ENCODE data around the gene DGKA. TPM values are rescaled to one million over a fixed set of nuclear protein-coding genes. Genes with fewer than 3 reads are reported as not detected.

Gene DGKA
- total RNA-seq, 1 experiment from 2014 or later, result 25.9 TPM

DNA sequence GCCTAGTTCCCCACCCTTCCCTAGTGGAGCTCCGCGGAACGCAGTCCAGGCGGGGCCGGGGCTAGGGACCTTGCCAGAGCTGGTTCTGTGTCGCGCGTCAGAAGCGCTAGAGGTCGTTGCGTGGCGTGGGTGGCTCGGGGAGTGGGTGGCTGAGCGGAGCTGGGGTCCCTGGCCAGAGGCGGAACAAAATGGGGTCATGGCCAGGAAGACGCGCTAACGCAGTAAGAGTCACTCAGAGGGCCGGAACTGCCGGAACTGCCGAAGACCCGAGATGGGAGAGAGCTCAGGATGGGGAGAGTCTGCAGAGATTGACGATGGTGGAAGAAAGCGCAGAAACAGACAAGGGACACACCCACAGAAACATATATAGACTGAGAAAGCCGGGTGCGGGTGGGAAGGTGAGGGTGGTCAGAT, 4.8 kb downstream of the DGKA start:
- H3K4ac ChIP-seq (ENCODE audit: low read depth, low read length), result no peak overlapping the region
- no peaks in the 10 kb centered on the region for H3K79me2 ChIP-seq (ENCODE audit: insufficient read depth, low read length)
- no peak overlapping the region for H4K8ac ChIP-seq (replicated peaks; ENCODE audit: insufficient read length, low read depth, low read length)
- no peaks in the 10 kb centered on the region for H3K79me1 ChIP-seq (ENCODE audit: insufficient read depth, low read depth, low read length, poor library complexity, severe bottlenecking)
- no peak overlapping the region for H3K18ac ChIP-seq (ENCODE audit: insufficient read length, low read depth, low read length)
- H4K91ac ChIP-seq (ENCODE audit: insufficient read length, low read depth, low read length), result no peak overlapping the region
- no peaks in the 10 kb centered on the region for H4K20me1 ChIP-seq (ENCODE audit: control insufficient read depth, insufficient read depth, insufficient read length)
- peaks cover 3% of the 10 kb centered on the region; the same call in 1 of the 2 replicates for H3K4me1 ChIP-seq (ENCODE audit: insufficient read depth, low read length)
- H3K36me3 Mint-ChIP-seq (ENCODE audit: insufficient read depth in 1 of 3, low read depth in 3 of 3), result no peaks in the 10 kb centered on the region; a peak in 1 of 7 replicates
- no peak overlapping the region for H2BK15ac ChIP-seq (ENCODE audit: low read depth, low read length)
- no peak overlapping the region for H3K14ac ChIP-seq (ENCODE audit: insufficient read depth, low read length)
- H3K27me3 Mint-ChIP-seq (ENCODE audit: low read depth), result peaks cover 32% of the 10 kb centered on the region
- H3K56ac ChIP-seq (ENCODE audit: insufficient read length, low read depth, low read length), result no peak overlapping the region
- no peak overlapping the region for H2AK5ac ChIP-seq (ENCODE audit: insufficient read length, low read length)
- no peak overlapping the region for H3K9ac ChIP-seq (ENCODE audit: extremely low read depth, insufficient read length, low read length)
- H3K4me2 ChIP-seq (ENCODE audit: insufficient read depth, insufficient read length, low read length), result no peak overlapping the region
- peaks cover 4% of the 10 kb centered on the region; the same call in 1 of the 2 replicates for H3K27me3 ChIP-seq (ENCODE audit: insufficient read depth, low read length)
- peaks cover 27 to 29% of the 10 kb centered on the region in 2 experiments for H3K4me1 Mint-ChIP-seq
- peak; percentile 44 for DNase-seq
- no peaks in the 10 kb centered on the region; a peak in 1 of 5 replicates for H3K9me3 Mint-ChIP-seq
- H2BK120ac ChIP-seq (ENCODE audit: low read depth, low read length, poor library complexity, severe bottlenecking), result no peak overlapping the region
- no peak overlapping the region for H3K23ac ChIP-seq (ENCODE audit: insufficient read length, low read depth, low read length)
- WGBS (ENCODE audit: extremely low coverage, insufficient read length, low lambda C conversion rate), result no CpG with 5 or more reads among the region's 26 CpGs
- H3K23me2 ChIP-seq (ENCODE audit: insufficient read length, low read depth, low read length, poor library complexity, severe bottlenecking), result peaks cover 15% of the 10 kb centered on the region
- no peak overlapping the region for H2BK5ac ChIP-seq (ENCODE audit: insufficient read length, low read length)
- no peak overlapping the region for H2BK12ac ChIP-seq (ENCODE audit: insufficient read length, low read depth, low read length)
- no peak overlapping the region for H4K5ac ChIP-seq (ENCODE audit: insufficient read length, low read depth, low read length)
- H3T11ph ChIP-seq (ENCODE audit: low read length), result no peak overlapping the region
- no peak overlapping the region for H2BK20ac ChIP-seq (ENCODE audit: low read depth, low read length, poor library complexity, severe bottlenecking)
- H3K27ac Mint-ChIP-seq, result peak overlapping the region in 1 of 3 experiments; percentile 59; a peak in 1 of 7 replicates
- no peak overlapping the region for H2AFZ ChIP-seq (ENCODE audit: low read length)
- no peak overlapping the region for H3K27ac ChIP-seq (ENCODE audit: insufficient read length, low read depth, low read length)
- TF ChIP-seq, protein P1, sequence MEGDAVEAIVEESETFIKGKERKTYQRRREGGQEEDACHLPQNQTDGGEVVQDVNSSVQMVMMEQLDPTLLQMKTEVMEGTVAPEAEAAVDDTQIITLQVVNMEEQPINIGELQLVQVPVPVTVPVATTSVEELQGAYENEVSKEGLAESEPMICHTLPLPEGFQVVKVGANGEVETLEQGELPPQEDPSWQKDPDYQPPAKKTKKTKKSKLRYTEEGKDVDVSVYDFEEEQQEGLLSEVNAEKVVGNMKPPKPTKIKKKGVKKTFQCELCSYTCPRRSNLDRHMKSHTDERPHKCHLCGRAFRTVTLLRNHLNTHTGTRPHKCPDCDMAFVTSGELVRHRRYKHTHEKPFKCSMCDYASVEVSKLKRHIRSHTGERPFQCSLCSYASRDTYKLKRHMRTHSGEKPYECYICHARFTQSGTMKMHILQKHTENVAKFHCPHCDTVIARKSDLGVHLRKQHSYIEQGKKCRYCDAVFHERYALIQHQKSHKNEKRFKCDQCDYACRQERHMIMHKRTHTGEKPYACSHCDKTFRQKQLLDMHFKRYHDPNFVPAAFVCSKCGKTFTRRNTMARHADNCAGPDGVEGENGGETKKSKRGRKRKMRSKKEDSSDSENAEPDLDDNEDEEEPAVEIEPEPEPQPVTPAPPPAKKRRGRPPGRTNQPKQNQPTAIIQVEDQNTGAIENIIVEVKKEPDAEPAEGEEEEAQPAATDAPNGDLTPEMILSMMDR (conservative IDR thresholded peaks at IDR 0.05), result no peak
- H3K9me3 ChIP-seq (ENCODE audit: control insufficient read depth, low read depth, low read length), result no peaks in the 10 kb centered on the region
- no peak overlapping the region for H3K4me3 Mint-ChIP-seq

All from H9 (cell line).